HG03045 (cell line): ENCODE data around the gene ASH1L.
"Not testable (repeated sequence)": the region's sequence is repeated elsewhere in the genome, so short reads cannot be mapped to it uniquely, and the experiment has no call there.

Source experiments
- ATAC-seq: cut with Tn5 transposase; IDR thresholded peaks from one replicate; pipeline ENCODE4 v1.9.1; 2021; ENCODE audit warnings: mild to moderate bottlenecking, moderate library complexity; ENCODE audit not compliant: unreplicated experiment

Gene ASH1L

DNA sequence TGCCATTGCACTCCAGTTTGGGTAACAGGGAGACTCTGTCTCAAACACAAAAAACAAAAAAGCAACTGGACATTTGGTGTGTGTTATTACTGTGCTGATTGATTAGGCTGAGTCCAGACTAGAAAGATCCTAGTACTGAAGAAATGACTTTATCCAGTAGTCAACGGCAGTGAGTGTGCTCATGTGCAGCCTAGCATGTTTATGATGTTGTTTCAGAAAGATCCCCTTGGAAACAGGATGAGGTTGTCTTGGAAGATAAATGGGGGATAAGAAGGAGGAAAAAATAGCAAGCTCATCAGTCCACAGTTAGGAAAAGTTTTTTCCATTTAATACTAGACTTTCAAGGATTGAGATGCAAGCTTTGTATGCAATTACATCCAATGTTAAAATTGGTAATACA is 227.6 kb downstream of the ASH1L start:
- no peak for ATAC-seq

DNA sequence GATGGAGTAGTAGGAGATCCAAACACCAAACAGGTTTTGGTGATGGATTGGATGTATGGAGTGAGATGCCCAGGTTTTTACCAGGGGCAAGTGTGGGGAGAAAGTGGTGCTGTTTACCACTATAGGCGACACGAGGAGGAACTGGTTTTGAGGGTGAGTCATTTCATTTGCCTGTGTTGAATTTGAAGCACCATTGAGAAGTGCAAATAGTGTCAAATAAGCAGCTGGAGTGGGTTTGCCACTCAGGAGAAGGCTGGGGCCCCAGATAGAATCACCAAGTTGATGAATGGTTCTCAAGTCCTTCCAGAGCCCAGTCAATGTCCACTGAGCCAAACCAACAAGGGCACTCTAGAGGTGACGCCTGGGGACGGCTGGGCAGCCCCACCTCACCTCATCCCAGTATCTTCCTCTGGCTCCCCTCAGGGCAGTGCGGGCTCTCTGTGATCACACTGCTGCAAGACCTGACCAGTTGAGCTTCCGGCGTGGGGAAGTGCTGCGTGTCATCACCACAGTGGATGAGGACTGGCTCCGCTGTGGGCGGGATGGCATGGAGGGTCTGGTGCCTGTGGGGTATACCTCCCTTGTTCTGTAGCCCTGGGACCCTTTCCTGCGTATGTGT is 232.5 kb downstream of the ASH1L start:
- no peak for ATAC-seq

DNA sequence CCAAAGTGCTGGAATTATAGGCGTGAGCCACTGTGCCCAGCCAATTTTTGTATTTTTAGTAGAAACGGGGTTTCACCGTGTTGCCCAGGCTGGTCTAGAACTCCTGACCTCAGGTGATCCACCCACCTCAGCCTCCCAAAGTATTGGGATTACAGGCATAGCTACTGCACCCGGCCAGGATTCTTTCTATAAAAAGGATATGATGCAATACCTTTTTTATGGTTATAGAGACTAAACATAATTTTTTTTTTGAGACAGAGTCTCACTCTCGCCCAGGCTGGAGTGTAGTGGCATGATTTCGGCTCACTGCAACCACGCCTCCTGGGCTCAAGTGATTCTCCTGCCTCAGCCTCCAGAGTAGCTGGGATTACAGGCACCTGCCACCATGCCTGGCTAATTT is 233.7 kb downstream of the ASH1L start:
- not testable (repeated sequence) for ATAC-seq

DNA sequence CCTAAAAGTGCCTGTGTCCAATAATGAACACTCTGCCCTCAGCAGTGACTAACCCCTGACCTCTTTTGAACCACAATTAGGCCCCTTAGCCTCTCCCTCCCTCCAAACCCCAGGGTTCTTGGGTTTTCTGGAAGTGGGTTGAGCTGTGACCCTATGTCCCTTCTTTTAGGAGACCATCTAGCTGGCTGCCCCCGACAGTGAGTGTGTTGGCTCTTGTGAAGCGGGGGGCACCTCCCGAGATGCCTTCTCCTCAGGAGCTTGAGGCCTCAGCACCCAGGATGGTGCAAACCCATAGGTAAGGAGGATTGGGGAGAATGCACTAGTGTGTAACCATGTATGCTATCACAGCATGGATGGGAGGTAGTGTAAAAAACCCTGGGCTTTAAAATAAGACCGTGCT is 234.6 kb downstream of the ASH1L start:
- no peak for ATAC-seq

DNA sequence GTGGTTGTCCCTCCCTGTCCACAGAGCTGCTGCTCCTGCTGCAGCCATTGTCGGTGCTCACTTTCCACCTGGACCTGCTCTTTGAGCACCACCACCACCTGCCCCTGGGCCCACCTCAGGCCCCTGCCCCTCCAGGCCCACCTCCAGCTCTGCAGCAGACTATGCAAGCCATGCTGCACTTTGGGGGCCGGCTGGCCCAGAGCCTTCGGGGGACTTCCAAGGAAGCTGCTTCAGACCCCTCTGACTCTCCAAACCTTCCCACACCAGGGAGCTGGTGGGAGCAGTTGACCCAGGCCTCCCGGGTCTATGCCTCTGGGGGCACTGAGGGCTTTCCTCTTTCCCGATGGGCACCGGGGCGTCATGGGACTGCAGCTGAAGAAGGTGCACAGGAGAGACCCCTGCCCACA is 236.0 kb downstream of the ASH1L start:
- ATAC-seq = no peak

DNA sequence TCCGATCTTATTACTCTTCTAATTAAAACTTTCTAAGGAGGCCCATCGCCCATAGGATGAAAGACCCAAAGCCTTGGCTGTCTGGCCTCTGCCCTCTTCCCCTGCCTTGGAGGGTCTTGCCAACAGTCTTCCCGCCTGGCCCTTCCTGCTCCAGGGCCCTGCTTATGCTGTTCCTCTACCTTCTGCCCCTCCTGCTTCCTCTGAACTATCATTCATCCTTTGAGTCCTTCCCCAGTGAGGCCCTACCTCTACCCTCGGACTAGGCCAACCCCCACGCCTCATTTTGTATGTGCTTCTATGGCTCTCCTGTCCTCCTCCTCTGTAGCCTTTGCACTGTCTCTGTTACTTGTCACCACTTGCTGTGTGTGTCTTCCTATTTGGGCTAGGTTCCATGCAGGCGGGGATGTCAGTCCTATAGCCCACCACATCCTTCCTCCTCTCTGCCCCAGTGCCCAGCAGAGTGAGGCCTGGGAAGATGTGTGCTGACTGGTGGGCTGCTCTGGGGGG is 236.5 kb downstream of the ASH1L start:
- no peak for ATAC-seq

DNA sequence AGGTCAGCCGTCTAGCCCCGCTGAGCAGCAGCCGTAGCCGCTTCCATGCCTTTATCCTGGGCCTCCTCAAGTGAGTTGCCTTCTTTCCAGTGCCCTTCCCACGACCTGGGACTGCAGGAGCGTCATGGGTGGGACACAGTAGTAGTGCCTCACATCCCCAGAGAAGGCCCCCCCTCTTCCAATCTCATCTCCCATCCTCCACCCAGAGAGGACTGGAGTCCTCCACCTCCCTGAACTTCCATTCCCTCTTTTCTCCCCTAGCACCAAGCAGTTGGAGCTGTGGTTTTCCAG is 237.1 kb downstream of the ASH1L start:
- ATAC-seq = no peak

DNA sequence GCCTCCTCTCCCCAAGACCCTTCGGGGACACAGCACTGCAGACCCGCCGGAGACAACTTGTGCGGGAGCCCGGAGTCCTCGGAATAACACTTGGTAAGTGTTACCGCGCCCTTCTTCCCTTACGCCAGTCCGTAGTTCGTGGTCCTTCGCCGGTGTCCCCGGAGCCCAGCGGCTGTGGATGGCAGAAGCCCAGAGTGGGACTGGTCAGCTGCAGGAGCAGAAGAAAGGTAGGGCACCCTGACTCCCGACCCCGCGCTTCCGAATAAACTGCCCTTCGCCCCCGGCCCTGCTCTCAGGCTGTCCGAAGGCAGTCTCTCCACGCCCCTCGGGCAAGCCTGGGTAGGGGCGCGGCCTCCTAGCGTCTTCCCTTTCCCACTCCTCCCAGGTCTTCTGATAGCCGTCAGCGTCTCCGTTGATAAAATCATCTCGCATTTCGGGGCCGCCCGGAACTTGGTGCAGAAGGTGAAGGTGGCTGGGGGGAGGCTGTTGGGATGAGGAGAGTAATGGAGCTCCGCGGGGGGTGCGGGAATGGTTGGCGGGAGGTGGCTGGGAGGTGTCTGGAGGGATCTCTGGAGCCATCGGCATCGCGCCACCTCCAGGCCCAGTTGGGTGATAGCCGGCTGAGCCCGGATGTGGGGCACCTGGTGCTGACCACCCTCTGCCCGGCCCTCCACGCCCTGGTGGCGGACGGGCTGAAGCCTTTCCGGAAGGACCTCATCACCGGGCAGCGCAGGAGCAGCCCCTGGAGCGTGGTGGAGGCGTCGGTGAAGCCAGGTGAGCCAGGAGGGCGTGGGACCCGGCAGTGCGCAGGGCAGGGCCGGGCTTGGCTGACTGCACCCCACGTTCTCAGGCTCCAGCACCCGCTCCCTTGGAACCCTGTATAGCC is 237.6 kb downstream of the ASH1L start:
- ATAC-seq = peak; percentile 1

DNA sequence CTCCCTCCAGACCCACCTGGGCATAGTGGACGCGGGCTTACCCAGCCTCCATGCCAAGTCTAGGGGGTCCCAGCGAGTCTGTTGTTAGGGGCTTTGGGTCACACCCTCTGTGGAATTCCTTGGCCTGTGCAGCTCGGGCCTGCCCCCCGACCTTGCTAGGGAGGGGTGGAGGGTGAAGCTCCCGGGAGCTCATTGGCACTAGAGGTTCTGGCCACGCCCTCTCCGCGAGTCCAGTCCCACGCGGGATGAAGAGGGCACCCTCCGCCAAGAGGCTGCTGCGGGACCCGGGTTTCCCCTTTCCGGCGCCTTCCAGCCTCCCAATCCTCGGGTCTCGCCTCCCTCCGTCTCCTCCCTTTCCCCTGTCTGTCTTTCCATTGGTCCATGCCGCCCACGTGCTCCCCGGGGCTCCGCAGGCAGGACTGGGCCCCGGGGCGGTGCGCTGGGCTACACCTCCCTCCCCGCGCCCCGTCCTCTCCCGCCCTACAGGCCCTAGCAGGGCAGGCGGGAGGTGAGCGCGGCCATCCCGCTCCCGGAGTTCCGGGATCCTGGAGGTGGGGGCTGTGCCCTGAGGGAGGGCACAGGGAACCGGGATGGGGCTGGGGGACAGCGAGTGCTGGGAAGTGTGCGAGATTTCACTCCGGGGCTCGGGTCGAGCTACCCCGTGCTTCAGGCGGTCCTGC is 238.4 kb downstream of the ASH1L start:
- peak; percentile 65 for ATAC-seq

DNA sequence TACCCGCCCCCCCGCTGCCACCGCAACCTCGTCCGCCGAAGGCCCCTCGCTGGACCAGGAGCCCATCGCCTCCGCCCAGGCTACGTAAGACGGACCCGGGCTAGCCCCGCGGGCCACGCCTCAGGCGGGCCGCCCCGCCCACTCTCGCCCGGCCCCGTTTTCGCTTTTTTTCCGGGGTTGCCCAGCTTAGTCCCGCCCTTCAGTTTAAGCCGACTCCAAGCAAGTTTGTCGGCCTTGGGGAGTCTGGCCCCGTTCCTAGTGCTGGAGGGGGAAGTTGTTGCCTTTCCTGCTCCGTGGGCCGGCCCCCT is 238.9 kb downstream of the ASH1L start:
- ATAC-seq = peak; percentile 43

DNA sequence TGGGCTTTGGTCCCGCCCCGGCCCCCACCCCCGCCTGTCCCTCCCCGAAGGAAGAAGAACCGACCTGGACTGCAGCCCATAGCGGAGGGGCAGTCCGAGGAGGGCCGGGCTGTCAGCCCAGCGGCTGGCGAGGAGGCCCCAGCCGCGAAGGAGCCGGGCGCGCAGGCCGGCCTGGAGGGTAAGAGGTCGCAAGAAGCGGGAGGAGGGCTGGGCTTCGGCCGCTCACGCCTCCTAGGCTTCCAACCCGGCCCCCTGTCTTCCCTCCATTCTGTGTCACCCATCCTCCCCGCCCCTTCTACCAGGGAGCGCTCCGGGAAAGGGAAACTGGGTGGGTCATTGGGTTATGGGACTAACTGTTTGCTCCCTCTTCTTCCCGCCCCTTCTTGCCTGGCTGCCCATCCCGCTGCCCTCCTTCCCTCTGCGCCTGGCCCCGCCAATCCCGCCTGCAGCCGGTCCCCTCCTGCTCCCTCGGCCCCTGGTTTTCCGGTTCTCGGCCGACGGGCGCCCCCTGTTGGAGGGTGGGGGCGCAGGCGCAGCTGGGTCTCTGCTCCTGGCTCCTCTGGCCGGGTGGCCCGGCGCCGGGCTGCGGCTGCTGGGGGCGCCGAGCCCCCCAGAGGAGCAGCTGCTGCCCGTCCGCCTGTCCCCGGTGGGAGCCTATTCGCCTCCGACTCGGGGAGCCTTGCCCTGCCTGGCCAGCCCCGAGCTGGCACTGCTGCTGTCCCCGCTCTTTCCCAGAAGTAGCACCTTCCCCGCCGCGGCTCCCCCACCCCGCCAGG is 239.5 kb downstream of the ASH1L start:
- ATAC-seq = peak; percentile 43

DNA sequence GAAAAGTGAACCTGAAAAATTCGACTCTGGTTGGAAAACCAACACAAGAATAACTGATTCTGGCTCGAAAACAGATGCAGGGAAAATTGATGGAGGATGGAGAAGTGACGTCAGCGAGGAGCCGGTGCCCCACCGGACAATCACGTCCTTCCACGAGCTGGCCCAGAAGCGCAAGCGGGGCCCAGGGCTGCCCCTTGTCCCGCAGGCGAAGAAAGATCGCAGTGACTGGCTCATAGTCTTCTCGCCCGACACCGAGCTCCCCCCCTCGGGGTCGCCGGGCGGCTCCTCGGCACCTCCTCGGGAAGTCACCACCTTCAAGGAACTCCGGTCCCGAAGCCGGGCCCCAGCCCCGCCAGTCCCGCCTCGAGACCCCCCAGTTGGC is 240.0 kb downstream of the ASH1L start:
- ATAC-seq = no peak

DNA sequence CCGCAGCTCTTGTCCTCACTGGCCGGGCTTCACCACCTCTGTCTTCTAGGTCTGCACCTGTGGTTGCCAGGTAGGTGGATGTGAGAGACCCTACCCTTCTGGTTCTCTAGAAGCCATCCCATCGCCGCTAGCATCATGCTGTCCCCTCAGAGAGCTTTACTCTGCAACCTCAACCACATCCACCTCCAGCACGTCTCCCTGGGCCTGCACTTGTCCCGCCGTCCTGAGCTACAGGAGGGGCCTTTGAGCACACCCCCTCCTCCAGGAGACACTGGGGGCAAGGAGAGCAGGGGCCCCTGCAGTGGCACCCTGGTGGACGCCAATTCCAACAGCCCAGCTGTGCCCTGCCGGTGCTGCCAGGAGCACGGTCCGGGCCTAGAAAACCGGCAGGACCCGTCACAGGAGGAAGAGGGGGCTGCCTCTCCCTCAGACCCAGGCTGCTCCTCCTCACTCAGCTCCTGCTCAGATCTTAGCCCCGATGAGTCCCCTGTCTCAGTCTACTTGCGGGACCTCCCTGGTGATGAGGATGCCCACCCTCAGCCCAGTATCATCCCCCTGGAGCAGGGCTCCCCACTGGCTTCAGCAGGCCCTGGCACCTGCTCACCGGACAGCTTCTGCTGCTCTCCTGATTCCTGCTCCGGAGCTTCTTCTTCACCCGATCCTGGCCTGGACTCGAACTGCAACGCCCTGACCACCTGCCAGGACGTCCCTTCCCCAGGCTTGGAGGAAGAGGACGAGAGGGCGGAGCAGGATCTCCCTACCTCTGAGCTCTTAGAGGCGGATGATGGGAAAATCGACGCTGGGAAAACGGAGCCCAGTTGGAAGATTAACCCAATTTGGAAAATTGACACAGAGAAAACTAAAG is 240.7 kb downstream of the ASH1L start:
- ATAC-seq = no peak

DNA sequence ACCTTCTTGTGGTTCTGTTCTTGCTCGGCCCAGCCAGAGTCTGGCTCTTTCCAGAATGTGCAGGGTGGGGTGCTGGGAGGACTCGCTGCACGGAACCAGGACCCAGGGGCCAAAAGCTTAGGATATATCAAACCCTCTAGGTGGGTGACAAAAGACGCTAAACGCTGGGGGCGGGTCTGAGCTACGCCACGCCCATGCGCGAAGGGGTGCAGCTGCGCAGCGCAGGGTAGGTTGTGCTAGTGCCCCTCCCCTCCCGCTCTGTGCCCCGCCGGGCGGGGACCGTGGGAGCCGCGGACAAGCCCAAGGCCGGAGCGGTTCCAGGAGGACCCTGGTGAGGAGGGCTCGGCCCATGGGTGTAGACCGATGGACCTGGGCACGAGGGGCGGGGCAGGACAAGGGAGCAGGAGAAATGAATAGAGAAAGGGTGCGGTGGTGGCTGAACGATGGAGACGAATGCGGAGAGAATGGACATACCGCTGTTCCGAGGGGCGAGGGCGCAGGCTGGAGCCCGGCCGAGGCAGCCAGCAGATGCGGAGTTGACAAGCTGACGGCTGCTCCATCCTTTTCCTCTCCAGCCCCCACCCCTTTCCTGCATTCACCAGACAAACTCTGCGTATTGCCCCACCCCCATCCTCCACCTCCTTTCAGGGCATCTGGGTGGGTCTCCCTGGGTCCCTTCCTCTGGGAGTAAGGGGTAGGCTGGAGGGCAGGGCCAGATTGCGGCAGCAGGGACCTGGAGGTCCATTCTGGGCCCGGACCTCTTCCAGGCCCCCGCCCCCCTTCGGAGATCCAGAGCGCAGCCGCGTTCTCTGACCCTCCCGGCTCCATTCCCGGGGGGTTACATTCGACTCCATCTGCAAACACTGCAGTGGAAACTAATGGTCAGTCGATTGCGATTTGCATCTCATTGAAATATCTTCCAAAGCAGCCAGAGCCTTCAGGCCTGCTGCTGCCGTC is 241.7 kb downstream of the ASH1L start, which contains the start of gene RUSC1:
TSS of gene RUSC1 (plus strand) at position 234 of the 957 bp plus-strand sequence. CDS start 880 bp downstream, outside the sequence.
- no peak for ATAC-seq

DNA sequence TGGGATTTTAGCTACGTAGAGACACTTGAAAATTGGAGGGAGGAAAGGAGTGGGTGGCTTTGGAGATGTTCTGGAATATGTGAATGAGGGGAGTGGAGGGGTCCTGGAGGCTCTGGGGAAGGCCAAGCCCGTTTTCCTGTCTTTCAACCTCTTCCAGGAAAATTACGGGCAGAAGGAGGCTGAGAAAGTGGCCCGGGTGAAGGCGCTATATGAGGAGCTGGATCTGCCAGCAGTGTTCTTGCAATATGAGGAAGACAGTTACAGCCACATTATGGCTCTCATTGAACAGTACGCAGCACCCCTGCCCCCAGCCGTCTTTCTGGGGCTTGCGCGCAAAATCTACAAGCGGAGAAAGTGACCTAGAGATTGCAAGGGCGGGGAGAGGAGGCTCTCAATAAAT is 242.4 kb downstream of the ASH1L start:
- ATAC-seq = no peak

DNA sequence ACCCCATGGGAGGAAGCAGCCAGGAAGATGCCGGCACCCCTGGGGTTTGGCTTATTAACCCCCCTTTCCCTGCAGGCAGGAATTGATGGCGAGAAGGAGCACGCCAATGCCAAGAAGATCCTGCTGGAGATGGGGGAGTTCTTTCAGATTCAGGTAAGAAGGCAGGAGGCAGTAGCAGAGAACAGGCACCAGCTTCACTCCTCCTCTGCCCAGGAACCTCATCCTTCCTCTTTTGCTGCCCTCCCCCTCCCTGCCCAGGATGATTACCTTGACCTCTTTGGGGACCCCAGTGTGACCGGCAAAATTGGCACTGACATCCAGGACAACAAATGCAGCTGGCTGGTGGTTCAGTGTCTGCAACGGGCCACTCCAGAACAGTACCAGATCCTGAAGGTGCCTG is 243.1 kb downstream of the ASH1L start:
- ATAC-seq = no peak

DNA sequence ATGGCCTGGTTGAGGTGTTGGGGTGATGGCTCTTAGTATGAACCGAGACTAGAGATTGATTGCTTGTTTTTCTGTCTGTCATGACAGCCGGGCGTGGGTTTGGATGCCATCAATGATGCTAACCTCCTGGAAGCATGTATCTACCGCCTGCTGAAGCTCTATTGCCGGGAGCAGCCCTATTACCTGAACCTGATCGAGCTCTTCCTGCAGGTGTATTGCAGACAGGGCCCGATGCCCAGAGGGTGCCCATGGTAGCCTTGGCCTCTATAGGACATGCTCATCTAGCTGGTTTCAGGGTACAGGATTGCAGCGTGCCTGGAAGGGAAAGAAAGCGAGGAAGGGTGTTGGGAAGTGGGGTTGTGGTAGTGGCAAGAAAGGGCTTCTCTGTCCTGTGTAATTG is 244.5 kb downstream of the ASH1L start:
- ATAC-seq = no peak

DNA sequence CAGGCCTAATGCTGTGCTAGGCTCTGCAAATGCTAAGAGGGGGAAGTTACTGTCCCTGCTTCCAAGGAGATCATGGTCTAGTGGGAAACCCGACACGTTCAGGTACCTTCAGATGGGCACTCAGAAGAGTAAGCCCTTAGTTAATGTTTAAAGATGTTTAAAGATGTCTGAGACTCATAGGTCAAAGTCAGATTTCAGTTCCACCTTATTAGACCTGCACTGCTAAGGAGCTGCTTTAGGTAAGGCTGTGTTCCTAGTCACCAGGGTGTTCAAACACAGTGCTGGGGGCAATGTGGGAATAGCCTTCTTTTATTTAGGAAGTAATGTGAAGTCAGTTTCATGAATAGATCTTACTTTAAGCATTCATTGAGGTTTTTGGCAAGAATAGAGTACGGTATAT is 245.7 kb downstream of the ASH1L start:
- ATAC-seq = no peak

DNA sequence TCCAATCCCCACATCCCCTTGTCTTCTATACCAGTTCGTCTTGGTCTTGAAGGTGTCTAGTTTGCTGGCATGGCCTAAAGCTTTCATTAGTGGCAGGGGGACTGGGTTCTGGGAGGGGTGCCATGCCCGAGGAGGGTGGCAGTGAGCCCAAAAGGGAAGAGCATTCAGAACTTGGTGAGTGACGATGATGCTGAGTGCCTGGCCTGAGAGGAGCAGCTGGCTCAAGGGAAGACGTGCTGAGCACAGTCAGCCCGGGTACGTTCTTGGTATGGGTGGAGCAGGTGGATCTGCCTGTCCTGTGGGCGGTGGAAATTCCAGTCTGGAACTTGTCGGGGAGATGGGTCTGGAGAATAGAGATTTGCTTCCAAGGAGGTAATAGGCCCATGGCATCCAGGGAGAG is 249.3 kb downstream of the ASH1L start:
- ATAC-seq = no peak
